ENCODE measurements around the gene SLC49A3. TPM values are rescaled to one million over a fixed set of nuclear protein-coding genes. Genes with fewer than 3 reads are reported as not detected.

SLC49A3 gene
- total RNA-seq, 1 experiment from 2014 or later = 0.49 TPM

- DNase-seq = peak; percentile 48
- H3K9me3 ChIP-seq = no peaks in the 10 kb centered on the region
- no peak overlapping the region for H3K4me3 ChIP-seq
- H3K36me3 ChIP-seq = no peaks in the 10 kb centered on the region
- H3K27me3 ChIP-seq = no peaks in the 10 kb centered on the region
These were observed 739 bp downstream of the SLC49A3 start for GRCh38 chr4:687971-688853.

GRCh38 chr4:687048-687970 is 1.6 kb downstream of the SLC49A3 start:
- H3K4me3 ChIP-seq = no peak overlapping the region
- no peaks in the 10 kb centered on the region for H3K36me3 ChIP-seq
- DNase-seq = peak; percentile 91
- no peaks in the 10 kb centered on the region for H3K9me3 ChIP-seq
- H3K27me3 ChIP-seq = no peaks in the 10 kb centered on the region

GRCh38 chr4:686413-687040 is 2.4 kb downstream of the SLC49A3 start:
- no peak overlapping the region for H3K4me3 ChIP-seq
- H3K9me3 ChIP-seq = no peaks in the 10 kb centered on the region
- H3K36me3 ChIP-seq = no peaks in the 10 kb centered on the region
- no peak for DNase-seq
- no peaks in the 10 kb centered on the region for H3K27me3 ChIP-seq

GRCh38 chr4:685679-686412 is 3.1 kb downstream of the SLC49A3 start:
- H3K36me3 ChIP-seq = no peaks in the 10 kb centered on the region
- no peak overlapping the region for H3K4me3 ChIP-seq
- DNase-seq = no peak
- H3K27me3 ChIP-seq = no peaks in the 10 kb centered on the region
- no peaks in the 10 kb centered on the region for H3K9me3 ChIP-seq

- no peaks in the 10 kb centered on the region for H3K9me3 ChIP-seq
- DNase-seq = no peak
- no peaks in the 10 kb centered on the region for H3K36me3 ChIP-seq
- H3K27me3 ChIP-seq = no peaks in the 10 kb centered on the region
- H3K4me3 ChIP-seq = no peak overlapping the region
These were observed 4.2 kb downstream of the SLC49A3 start for GRCh38 chr4:684623-685327.

GRCh38 chr4:683982-684622 is 4.8 kb downstream of the SLC49A3 start:
- Histone ChIP-seq H3K36me3 (no peaks in the 10 kb centered on the region), H3K4me3 (no peak overlapping the region), H3K27me3 (no peaks in the 10 kb centered on the region), H3K9me3 (no peaks in the 10 kb centered on the region)
- peak; percentile 52 for DNase-seq

- DNase-seq = no peak
- Histone ChIP-seq H3K36me3 (no peaks in the 10 kb centered on the region), H3K27me3 (no peaks in the 10 kb centered on the region), H3K9me3 (no peaks in the 10 kb centered on the region), H3K4me3 (no peak overlapping the region)
These were observed 5.6 kb downstream of the SLC49A3 start for GRCh38 chr4:683247-683897.

GRCh38 chr4:682490-683172 is 6.3 kb downstream of the SLC49A3 start:
- Histone ChIP-seq H3K27me3 (no peaks in the 10 kb centered on the region), H3K36me3 (no peaks in the 10 kb centered on the region), H3K4me3 (no peak overlapping the region), H3K9me3 (no peaks in the 10 kb centered on the region)
- DNase-seq = no peak

- no peak for DNase-seq
- H3K36me3 ChIP-seq = no peaks in the 10 kb centered on the region
- no peaks in the 10 kb centered on the region for H3K9me3 ChIP-seq
- H3K27me3 ChIP-seq = no peaks in the 10 kb centered on the region
- no peak overlapping the region for H3K4me3 ChIP-seq
These were observed 7.1 kb downstream of the SLC49A3 start for GRCh38 chr4:681736-682451.

GRCh38 chr4:680928-681645 is 7.9 kb downstream of the SLC49A3 start:
- Histone ChIP-seq H3K27me3 (no peaks in the 10 kb centered on the region), H3K4me3 (peak overlapping the region; percentile 24), H3K36me3 (no peaks in the 10 kb centered on the region), H3K9me3 (no peaks in the 10 kb centered on the region)
- DNase-seq = no peak

- DNase-seq = no peak
- no peaks in the 10 kb centered on the region for H3K9me3 ChIP-seq
- no peaks in the 10 kb centered on the region for H3K27me3 ChIP-seq
- H3K4me3 ChIP-seq = no peak overlapping the region
- no peaks in the 10 kb centered on the region for H3K36me3 ChIP-seq
These were observed 8.4 kb downstream of the SLC49A3 start for GRCh38 chr4:680551-680927.

- no peak for DNase-seq
- Histone ChIP-seq H3K9me3 (no peaks in the 10 kb centered on the region), H3K4me3 (no peak overlapping the region), H3K36me3 (no peaks in the 10 kb centered on the region), H3K27me3 (no peaks in the 10 kb centered on the region)
These were observed 8.9 kb downstream of the SLC49A3 start for GRCh38 chr4:680091-680490.

GRCh38 chr4:679629-680028 is 9.3 kb downstream of the SLC49A3 start:
- no peak for DNase-seq
- H3K36me3 ChIP-seq = no peaks in the 10 kb centered on the region

GRCh38 chr4:679104-679481 is 9.9 kb downstream of the SLC49A3 start:
- Histone ChIP-seq H3K9me3 (no peaks in the 10 kb centered on the region), H3K27me3 (no peaks in the 10 kb centered on the region), H3K4me3 (no peak overlapping the region), H3K36me3 (no peaks in the 10 kb centered on the region)
- no peak for DNase-seq

More at GRCh38 chr4:679629-680028, 9.3 kb downstream of the SLC49A3 start:
- no peaks in the 10 kb centered on the region for H3K9me3 ChIP-seq
- no peaks in the 10 kb centered on the region for H3K27me3 ChIP-seq
- no peak overlapping the region for H3K4me3 ChIP-seq

All from MG63 (cell line).